Suprapubic skin (tissue), 4 donors: Measurements from ENCODE around the gene SPIN2A.

Experiments
- CTCF ChIP-seq, 2 donors: fragments of 200-600 bp in 1 of 2; fragments of 450-650 bp in 1 of 2; sonication (generic) in 1 of 2; IDR thresholded peaks; one replicate each; pipeline ENCODE4 v1.5.1; 2016 to 2019; ENCODE audit warnings: antibody characterized with exemption in 2 of 2, mild to moderate bottlenecking in 1 of 2, moderate library complexity in 1 of 2
- EP300 ChIP-seq: sonication (generic); formaldehyde crosslinking; IDR thresholded peaks from one replicate; pipeline ENCODE4 v1.6.1; 2017; ENCODE audit warnings: antibody characterized with exemption
- POLR2A ChIP-seq, 2 donors: fragments of 450-650 bp; IDR thresholded peaks; one replicate each; pipeline ENCODE4 v1.6.1; 2017; ENCODE audit warnings: antibody characterized with exemption in 2 of 2, mild to moderate bottlenecking in 2 of 2, moderate library complexity in 2 of 2
- POLR2AphosphoS5 ChIP-seq, 3 donors: sonication (generic); formaldehyde crosslinking; IDR thresholded peaks; one replicate each; pipeline ENCODE4 v1.6.1; 2017; ENCODE audit warnings: antibody characterized with exemption in 3 of 3

- no peak for TF ChIP-seq CTCF (IDR thresholded peaks at IDR 0.05)
- no peak for TF ChIP-seq POLR2AphosphoS5 (IDR thresholded peaks at IDR 0.05)
- no peak for TF ChIP-seq POLR2A (IDR thresholded peaks at IDR 0.05)
- no peak for TF ChIP-seq EP300
These were observed 15.4 kb downstream of the SPIN2A start for GRCh38 chrX:57121816-57122215.
